Stimulated activated CD8-positive, alpha-beta memory T cell treated with anti-CD3 and anti-CD28 coated beads, Interleukin-15, amount 100 ng/mL, for 24 hours (primary cell): Measurements from ENCODE around the gene GAL.

ENCODE experiments used
- DNase-seq: peaks from one replicate; pipeline ENCODE4 v3.0.0-alpha.2; 2020; ENCODE audit warnings: low read depth

Gene GAL

DNA sequence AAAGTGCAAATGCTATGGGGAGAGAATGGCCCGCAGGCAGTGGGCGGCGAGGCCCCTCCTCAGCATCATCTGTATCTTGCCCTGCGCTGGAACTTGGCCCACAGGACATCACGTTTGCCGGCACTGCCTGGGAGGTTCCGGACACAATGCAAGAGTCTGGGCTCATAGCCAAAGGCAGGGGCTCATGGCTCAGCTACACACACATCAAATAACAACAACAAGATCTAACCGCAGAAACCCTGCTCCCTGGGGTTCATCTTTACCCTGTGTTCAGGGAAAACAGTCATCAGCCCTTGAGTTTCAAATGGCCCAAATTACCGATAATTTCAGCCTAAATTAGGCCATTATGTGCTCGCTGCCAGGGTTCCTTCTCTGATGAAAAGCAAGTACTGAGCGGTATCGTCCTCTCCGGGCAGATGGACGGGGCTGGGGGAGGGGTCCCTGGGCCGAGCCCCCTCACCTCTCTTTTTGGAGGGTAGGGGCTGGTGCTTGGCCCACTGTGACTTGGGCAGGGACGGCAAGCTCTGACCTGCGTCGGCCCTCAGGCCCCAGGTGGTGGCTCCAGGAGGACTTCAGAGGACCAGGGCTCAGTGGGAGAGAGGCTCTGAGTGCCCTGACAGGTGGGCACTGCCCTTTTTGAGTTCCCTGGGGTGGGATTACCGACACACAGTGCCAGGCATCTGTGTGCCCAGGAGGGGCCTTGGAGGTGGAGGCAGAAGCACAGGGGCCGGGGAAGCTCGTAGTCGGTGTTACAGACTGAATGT, 25.0 kb upstream of the GAL start:
- no peak for DNase-seq

- no peak for DNase-seq
Observed at GRCh38 chr11:68660066-68660810, 24.1 kb upstream of the GAL start.

DNA sequence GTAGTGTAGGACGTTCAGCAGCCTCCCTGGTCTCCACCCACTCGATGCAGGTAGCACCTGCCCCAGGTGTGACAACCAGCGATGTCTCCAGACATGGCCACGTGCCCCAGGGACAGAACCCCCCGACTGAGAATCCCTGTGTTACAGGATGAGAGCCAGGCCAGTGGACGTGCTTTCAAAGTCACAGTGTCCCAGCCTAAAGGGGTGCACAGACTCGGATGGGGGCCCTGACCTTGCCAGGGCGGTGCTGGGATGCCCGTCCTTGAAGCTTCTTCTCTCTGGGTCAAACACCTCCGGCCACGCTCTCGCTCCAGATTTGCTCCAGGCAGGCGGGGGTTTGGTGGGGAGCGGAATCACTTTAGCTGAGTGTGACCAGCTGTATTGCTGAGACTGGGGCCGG, 23.3 kb upstream of the GAL start:
- DNase-seq, result no peak

DNA sequence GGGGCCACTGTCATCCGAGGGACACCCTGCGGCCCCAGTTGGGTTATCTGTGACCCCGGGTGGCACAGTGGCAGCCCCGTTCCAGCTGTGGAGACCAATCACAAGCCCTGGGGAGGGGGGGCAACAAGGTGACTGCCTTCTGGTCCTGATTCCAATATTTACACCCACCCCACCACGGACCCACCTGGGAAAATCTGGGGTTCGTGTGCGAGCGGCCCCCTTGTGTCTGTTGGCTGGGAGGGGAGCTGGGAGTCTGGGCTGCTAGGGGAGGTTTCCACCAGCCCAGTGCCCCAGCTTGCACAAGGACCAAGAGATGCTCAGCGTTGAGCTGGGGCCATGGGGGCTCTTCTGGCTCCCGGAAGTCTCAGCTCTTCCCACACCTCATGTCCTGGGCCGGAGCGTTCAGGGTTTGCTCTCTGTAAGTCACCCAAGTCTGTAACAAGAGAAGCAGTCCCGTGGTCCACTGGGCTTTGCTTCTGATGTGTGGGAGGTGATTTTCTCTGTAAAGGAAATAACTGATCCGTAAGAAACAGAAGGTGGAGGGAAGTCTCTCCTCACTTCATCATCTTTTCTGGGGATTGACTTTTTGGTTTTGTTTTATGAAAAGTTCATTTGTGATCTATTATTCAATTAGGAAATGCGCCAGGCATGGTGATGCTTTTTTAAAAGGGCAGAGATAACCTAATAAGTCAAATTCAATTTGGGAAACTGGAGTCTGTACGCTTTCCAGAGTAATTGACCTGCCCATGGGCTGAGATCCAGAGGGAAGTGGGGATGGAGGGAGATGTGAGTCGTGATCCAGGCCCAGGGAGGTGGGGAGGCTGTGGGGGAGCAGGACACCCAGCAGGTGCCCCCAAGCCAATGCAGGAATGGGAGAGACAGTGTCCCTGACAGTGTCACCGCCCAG, 22.4 kb upstream of the GAL start:
- DNase-seq, result no peak

- DNase-seq, result no peak
Observed at GRCh38 chr11:68663482-68664010, 20.8 kb upstream of the GAL start.

GRCh38 chr11:68664141-68664540, 20.2 kb upstream of the GAL start:
- no peak for DNase-seq

DNA sequence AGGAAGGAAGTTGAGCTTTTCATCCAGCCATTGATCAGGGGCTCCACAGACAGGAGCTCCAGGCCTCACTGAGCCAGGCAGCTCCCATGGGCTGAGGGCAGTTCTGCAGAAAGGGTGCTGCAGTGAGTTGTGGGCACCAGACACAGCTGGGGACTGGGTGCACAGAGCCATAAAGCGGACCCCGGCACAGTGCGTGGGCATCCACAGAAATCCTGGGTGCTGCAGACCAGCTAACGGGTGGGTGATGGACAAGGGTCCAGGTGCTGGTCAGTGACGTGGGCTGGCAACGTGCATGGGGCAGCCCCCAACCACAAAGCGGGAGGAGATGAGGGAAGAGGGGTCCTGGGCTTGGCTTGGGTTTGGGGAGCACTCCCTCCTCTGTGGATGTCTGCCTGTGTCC, 19.4 kb upstream of the GAL start:
- no peak for DNase-seq

DNA sequence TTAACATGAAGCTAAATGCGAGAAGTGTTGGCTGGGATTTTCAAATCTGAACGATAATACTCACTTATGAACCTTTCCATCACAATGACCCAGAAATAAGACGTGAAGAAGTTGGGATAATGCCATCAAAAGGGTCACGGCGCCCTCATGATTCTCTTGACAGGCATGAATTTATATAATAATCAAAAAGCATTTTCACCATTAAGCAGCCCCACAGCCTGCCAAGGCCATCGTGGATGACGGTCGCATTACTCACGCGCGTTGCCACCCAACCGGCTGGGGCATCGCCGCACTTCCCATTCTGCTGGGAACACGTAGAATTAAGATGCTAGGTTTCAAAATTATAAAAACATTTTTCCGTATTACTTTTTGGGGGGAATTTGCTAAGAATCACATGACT, 18.9 kb upstream of the GAL start:
- no peak for DNase-seq

- DNase-seq, result no peak
Observed at GRCh38 chr11:68666849-68667248, 17.5 kb upstream of the GAL start.

- no peak for DNase-seq
Observed at GRCh38 chr11:68667511-68668500, 16.5 kb upstream of the GAL start.

DNA sequence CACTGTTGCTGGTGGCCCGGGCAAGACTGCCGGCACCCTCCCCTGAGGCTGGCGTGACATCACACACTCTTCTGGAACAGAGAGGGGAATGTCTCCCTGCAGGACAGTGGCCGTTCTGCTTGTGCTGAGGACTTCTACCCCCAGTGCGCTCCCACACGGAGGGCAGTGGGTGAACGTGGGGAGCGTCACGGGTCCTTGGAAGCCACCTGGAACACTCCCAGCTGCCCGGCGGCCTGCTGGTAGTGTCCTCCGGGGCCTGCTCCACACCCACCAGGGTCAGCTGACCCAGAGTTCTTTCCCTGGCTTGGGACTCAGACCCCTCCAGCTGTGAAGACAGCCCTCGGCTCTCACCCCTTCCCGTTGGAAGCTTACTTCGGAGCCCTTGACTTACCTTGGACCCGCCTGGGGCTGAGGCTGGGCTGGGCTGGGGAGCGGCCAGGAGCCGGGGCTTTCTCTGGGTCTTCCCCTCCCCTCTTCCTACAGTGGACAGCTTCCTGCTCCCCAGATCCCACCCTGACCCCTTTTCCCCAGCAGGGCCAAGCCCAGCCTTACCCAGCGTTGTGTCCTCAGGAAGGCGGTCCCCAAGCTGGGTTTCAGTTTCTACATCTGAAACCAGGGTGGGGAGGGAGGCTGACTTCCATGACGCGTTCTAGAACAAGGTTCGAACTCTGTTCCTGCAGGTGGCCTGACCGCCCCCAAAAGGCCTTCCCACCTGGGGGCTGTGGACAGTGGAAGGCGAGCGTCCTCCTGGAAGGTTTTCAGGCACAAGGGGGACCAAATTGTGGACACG, 14.8 kb upstream of the GAL start:
- no peak for DNase-seq

- no peak for DNase-seq
Observed at GRCh38 chr11:68670208-68670992, 13.9 kb upstream of the GAL start.

DNA sequence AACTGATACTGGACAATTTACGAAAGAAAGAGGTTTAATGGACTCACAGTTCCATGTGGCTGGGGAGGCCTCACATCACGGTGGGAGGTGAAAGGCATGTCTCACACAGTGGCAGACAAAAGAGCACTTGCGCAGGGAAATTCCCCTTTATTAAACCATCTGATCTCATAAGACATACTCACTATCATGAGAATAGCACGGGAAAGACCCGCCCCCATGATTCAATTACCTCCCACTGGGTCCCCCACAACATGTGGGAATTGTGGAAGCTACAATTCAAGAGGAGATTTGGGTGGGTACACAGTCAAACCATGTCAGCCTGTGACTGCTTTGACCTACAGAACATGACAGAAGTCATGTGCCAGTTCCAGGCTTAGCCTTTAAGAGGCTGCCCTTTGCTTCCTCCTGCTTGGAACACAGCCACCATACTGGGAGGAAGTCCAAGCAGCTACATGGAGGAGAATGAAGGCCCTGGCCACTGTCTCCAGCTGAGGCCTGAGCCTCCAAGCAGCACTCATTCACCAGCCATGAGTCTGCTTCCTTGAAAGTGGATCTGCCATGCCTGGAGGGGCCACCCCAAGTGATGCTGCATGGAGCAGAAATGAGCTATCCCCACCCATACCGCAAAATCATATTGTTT, 10.9 kb upstream of the GAL start:
- DNase-seq, result no peak

- DNase-seq, result no peak
Observed at GRCh38 chr11:68673991-68674390, 10.4 kb upstream of the GAL start.

DNA sequence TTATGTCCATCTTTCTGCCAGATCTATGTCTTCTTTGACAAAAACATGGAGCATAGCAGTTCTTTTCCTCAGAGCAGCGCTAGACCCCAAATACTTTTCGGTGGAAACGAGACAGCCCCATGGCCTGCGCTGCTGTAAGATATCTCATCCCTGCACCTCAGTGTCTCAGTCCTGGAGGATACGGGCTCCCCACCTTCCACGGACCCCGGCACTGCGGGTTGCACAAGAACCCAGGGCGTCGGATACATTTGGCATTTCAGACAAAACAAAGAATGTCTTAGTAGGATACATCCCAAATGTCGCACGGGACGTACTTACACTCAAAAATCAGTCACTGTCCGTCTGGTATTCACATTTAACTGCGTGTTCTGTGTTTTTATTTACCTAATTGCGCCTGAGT, 9.9 kb upstream of the GAL start:
- no peak for DNase-seq

- DNase-seq, result no peak
Observed at GRCh38 chr11:68677432-68677831, 6.9 kb upstream of the GAL start.

DNA sequence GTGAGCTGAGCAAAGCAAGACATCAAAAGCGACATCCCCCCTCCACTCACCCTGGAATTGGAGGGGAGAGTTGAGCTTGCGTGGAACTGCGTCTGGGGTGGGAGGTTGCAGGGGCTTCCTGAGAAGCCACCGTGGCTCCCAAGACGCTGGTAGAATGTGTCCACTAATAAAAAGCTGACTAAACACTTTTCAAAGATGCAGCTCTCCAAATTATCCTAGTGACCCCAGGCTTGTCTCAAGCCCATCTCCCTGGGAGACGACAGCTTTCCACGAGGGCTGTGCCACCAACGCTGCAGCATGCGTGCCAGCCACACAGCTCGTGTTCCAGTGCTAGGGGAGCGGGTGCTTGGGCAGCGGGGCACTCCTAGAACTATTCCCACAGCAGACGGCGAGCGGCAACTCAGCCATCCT, 6.3 kb upstream of the GAL start:
- DNase-seq, result no peak

DNA sequence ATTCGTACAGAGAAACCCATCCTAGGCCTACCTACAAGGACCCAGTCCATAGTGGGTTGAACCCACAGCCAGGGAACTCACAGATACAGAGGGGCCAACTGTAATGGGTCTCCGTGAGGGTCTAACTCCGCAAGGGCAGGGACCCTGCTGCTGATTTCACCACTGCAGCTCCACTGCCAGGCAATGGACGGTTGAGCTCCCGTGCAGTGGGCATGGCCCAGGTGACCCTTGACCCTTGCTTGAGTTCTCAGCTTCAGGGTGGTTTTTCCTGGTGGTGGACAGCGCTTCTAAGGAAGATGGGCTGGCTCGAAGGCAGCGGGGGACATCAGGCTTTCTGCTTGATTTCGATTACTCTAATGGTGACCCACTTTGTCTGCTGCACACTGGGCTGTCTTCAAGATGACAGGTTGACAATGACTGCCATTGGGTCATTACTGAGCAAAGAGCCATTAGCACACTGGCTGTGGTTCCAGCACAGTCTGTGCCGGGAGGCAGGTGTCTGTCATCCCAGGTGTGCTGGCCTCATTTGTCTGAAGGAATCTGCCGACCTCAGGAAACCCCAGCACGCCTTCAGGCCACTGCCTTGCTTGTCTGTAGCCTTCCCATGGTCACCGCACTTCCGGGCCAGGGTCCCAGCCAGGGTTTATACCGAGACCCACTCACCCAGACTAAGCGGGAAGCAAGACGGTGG, 3.7 kb upstream of the GAL start:
- DNase-seq, result no peak
